Neutrophil (primary cell): ENCODE results near the gene CPLX3.

Experiments used
- H3K27ac ChIP-seq: fragments of 200-600 bp; sonication (generic); 2 replicates; pipeline ENCODE4 v1.5.1; 2016; ENCODE audit warnings: mild to moderate bottlenecking, moderate library complexity
- H3K27me3 ChIP-seq: fragments of 200-600 bp; sonication (generic); 2 replicates; pipeline ENCODE4 v1.6.0; 2016; ENCODE audit warnings: mild to moderate bottlenecking
- H3K36me3 ChIP-seq: fragments of 200-600 bp; sonication (generic); 2 replicates; pipeline ENCODE4 v1.5.1; 2017
- H3K4me1 ChIP-seq, 2 experiments: fragments of 200-600 bp in 1 of 2; sonication (generic) in 1 of 2; 1 replicate in 1 of 2; 2 replicates in 1 of 2; pipeline versions ENCODE4 v1.5.1 to v1.6.1; 2013 to 2016; ENCODE audit warnings: low read depth in 1 of 2, low read length in 1 of 2, mild to moderate bottlenecking in 1 of 2, moderate library complexity in 1 of 2; ENCODE audit not compliant: control insufficient read depth in 1 of 2, insufficient read depth in 1 of 2
- H3K4me3 ChIP-seq, 2 experiments: fragments of 200-600 bp in 1 of 2; sonication (generic) in 1 of 2; 1 replicate in 1 of 2; 2 replicates in 1 of 2; pipeline ENCODE4 v1.5.1; 2013 to 2016; ENCODE audit warnings: low read depth in 1 of 2, low read length in 1 of 2, mild to moderate bottlenecking in 1 of 2, moderate library complexity in 1 of 2
- H3K9me3 ChIP-seq: fragments of 200-600 bp; sonication (generic); 2 replicates; pipeline ENCODE4 v1.5.1; 2016
- CTCF ChIP-seq: fragments of 200-600 bp; sonication (generic); IDR thresholded peaks from 2 replicates; pipeline ENCODE4 v1.5.1; 2016; ENCODE audit warnings: antibody characterized with exemption

CPLX3 gene

GRCh38 chr15:74817370-74817737 lies 9.1 kb upstream of the CPLX3 start:
- no peak overlapping the region for H3K4me3 ChIP-seq
- H3K4me1 ChIP-seq, result no peaks in the 10 kb centered on the region
- no peaks in the 10 kb centered on the region for H3K36me3 ChIP-seq
- H3K27me3 ChIP-seq, result peaks cover 23% of the 10 kb centered on the region
- H3K27ac ChIP-seq, result no peak overlapping the region
- TF ChIP-seq CTCF, result no peak
- H3K9me3 ChIP-seq, result no peaks in the 10 kb centered on the region

DNA sequence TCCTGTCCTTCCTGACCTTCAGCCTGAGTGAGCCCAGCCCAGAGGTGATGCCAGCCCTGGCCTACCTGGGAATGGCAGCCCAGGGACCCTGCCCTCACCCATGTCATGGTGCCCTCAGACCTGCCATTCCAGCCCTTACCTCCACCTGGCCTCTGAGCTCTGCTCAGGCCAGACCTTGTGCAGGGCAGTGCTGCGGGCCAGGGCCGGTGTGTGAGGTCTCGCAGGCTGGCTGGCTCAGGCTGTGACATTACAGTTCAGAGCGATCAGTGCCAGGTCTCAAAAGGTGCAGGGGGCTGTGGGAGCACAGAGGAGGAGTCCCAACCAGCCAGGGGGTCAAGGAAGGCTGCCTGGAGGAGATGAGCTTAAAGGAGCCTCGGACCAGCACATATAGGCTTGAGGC lies 6.4 kb upstream of the CPLX3 start:
- H3K9me3 ChIP-seq, result no peaks in the 10 kb centered on the region
- no peak for TF ChIP-seq CTCF
- H3K27ac ChIP-seq, result no peak overlapping the region
- H3K4me1 ChIP-seq, result no peaks in the 10 kb centered on the region
- no peak overlapping the region for H3K4me3 ChIP-seq
- peaks cover 31% of the 10 kb centered on the region for H3K27me3 ChIP-seq
- H3K36me3 ChIP-seq, result no peaks in the 10 kb centered on the region

DNA sequence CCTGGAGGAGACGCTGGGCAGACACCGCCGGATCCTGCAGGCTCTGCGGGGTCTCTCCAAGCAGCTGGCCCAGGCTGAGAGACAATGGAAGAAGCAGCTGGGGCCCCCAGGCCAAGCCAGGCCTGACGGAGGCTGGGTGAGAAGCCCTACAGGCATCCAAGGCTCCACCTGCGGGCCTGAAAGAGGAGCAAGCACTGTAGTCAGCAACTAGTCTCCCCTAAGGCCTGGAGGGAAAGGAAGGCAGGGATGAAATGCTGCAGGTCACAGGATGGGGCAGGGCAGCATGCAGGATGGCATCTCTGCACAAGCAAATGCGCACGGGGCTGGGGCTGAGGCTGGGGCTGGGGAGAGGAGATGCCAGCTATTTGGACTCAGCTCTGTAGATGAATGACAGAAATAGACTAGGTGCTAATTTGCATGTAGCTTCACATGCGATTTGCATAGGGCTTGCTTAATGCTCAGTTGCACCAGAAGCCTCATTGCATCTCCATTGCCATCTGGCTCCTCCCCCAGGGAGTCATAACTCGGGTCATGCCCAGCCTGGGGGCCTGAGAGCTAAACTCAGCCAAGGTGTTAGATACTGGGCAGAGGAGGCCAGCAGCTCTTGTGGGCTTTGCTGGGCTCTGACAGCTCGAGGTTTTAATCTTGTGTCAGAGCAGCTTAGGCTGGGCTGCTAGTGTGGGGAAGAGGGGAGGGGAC lies 5.2 kb upstream of the CPLX3 start:
- Histone ChIP-seq H3K36me3 (no peaks in the 10 kb centered on the region), H3K4me1 (no peaks in the 10 kb centered on the region), H3K27me3 (peaks cover 42% of the 10 kb centered on the region), H3K4me3 (no peak overlapping the region), H3K9me3 (no peaks in the 10 kb centered on the region), H3K27ac (no peak overlapping the region)
- TF ChIP-seq CTCF, result no peak

GRCh38 chr15:74821790-74822158 lies 4.7 kb upstream of the CPLX3 start:
- Histone ChIP-seq H3K27me3 (peaks cover 48% of the 10 kb centered on the region), H3K4me1 (no peaks in the 10 kb centered on the region), H3K36me3 (no peaks in the 10 kb centered on the region), H3K27ac (no peak overlapping the region), H3K9me3 (no peaks in the 10 kb centered on the region), H3K4me3 (no peak overlapping the region)
- no peak for TF ChIP-seq CTCF

GRCh38 chr15:74822233-74822632 lies 4.2 kb upstream of the CPLX3 start:
- Histone ChIP-seq H3K9me3 (no peaks in the 10 kb centered on the region), H3K4me3 (no peak overlapping the region), H3K36me3 (no peaks in the 10 kb centered on the region), H3K4me1 (no peaks in the 10 kb centered on the region), H3K27me3 (peaks cover 51% of the 10 kb centered on the region), H3K27ac (no peak overlapping the region)
- TF ChIP-seq CTCF, result no peak

DNA sequence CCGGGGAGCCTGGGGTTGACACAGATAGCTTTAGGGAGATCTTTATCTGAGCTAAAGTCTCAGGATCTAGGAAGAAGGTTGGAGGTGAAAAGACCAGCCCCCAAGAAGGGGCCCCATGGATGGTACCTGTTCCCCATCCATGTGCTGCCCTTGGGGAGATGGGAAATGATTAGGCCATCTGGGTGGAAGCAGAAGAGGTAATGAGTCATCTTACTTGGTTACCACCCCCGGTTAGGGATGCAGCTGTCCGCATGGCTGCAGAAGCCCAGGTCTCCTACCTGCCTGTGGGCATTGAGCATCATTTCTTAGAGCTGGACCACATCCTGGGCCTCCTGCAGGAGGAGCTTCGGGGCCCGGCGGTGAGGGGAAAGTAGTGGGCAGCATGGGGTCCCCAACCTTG lies 3.1 kb upstream of the CPLX3 start:
- no peak overlapping the region for H3K27ac ChIP-seq
- H3K4me1 ChIP-seq, result no peaks in the 10 kb centered on the region
- H3K36me3 ChIP-seq, result no peaks in the 10 kb centered on the region
- no peak for TF ChIP-seq CTCF
- no peak overlapping the region for H3K4me3 ChIP-seq
- peaks cover 53% of the 10 kb centered on the region for H3K27me3 ChIP-seq
- no peaks in the 10 kb centered on the region for H3K9me3 ChIP-seq
